HG03066 (cell line): ENCODE data around the gene PLEKHJ1.

Experiments used
- ATAC-seq: cut with Tn5 transposase; IDR thresholded peaks from one replicate; pipeline ENCODE4 v1.9.1; 2021; ENCODE audit warnings: low read depth; ENCODE audit not compliant: unreplicated experiment

The PLEKHJ1 gene

DNA sequence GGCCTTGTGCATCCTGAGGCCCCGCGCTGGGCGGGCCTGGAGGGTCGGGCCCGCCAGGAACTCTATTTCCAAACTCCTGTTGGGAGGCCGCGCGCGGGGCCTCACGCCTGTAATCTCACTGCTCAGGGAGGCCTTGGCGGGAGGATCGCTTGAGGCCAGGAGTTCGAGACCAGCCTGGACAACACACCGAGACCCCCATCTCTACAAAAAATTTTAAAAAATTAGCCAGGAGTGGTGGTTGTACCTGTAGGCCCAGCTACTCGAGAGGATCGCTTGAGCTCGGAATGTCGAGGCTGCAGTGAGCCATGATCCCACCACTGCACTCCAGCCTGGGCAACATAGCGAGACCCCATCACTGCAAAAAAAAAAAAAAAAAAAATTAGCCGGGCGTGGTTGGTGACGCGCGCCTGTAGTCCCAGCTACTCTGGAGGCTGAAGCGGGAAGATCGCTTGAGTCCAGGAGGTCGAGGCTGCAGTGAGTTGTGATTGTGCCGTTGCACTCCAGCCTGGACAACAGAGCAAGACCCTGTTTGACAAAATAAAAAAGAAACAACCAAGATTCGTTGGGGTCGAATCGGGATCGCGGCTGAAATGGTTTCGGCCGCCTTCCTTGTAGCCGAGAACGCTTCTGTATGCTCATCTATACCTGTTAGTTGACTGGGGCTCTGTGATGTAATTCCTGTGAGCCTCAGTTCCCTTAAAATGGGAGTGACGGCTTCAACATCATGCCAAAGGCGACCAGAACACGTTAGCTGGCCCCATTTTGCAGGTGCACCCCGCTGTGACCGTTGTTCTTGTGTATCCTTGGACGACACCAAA is 1.1 kb upstream of the PLEKHJ1 start:
- no peak for ATAC-seq

DNA sequence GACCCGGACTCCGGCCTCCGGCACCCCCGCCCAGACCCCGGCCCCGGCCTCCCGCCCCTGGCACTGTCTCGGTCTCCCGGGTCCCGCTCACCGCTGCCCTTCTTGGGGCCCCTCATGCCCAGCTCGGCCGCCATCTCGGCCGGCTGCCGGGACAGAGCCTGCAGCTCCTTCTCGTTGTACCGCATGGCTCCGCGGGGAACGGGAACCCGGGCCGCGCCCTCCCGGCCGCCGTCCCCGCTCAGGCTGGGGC is 140 bp downstream of the PLEKHJ1 start:
- ATAC-seq: no peak

DNA sequence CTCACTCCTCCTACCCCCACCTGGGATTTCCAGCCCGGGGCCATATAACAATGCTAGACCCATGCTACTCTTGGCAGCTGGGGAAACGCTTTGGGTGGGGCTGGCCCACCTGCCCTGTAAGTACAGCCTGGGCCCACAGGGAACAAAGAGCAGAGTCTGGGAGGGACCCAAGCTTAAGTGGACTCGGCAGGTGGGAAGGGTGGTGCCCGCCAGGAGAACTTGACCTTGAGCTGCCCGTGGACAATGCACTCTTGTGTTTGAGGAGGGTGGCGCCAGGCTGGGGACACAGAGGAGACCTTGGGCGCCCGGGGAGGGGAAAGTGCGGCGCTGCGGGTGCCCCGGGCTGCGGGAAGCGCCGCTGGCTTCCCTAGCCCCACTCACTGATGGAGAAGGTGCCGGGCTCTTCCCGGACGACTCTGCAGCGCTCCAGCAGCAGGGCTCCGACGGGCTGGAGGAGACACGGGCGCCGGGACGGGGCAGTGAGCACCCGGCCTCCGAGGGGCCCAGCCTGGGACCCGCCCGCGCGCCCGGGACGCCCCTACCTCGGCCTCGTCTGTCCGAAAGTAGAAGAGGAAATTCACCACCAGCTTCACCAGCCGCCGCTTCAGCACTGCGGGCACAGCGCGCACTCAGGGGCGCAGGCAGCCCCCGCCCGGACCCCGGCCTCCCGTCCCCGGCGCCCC is 607 bp downstream of the PLEKHJ1 start:
- ATAC-seq: no peak

DNA sequence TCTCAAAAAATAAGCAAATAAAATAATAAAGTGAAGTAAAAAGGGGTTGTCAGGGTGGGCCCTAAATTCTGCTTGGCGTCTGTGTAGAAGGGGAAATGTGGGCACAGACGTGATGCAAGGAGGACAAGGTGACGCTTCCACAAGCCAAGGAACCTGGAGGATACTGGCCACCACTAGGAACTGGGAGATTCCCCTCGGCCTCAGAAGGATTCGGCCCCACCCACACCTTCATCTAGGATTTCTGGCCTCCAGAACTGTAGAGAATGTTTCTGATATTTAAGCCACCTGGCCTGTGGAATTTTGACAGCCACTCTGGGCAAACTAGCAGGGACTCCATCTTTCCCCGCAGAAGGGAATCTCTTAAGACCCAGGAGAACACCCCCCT is 1.1 kb downstream of the PLEKHJ1 start:
- no peak for ATAC-seq

DNA sequence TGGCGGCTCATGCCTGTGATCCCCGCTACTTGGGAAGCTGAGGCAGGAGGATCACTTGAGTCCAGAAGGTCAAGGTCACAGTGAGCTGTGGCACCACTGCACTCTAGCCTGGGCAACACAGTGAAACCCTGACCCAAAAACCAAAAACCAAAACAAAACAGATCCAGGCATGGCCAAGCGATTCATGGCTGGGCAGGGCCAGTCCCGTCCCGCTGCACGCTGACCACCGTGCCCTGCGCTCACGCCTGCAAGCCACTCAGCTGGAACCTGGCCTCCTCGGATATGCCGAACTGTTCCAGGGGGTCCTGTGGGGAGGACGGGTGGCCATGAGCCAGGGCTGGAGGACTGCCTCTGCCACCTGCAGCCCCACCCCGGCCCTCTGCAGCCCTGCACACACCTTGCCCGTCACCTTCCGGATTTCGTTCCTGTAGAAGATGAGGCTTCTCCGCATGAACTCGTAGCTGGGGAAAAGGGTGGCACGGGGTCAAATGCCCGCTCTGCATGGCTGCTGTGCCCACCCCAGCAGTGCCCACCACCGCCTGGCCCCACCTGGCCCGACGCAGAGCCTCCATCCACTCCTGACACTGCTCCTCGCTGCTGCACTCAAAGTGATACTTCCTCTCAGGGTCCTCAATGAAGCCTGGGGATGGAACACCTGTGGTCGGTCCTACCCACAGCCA is 2.4 kb downstream of the PLEKHJ1 start:
- ATAC-seq: no peak

DNA sequence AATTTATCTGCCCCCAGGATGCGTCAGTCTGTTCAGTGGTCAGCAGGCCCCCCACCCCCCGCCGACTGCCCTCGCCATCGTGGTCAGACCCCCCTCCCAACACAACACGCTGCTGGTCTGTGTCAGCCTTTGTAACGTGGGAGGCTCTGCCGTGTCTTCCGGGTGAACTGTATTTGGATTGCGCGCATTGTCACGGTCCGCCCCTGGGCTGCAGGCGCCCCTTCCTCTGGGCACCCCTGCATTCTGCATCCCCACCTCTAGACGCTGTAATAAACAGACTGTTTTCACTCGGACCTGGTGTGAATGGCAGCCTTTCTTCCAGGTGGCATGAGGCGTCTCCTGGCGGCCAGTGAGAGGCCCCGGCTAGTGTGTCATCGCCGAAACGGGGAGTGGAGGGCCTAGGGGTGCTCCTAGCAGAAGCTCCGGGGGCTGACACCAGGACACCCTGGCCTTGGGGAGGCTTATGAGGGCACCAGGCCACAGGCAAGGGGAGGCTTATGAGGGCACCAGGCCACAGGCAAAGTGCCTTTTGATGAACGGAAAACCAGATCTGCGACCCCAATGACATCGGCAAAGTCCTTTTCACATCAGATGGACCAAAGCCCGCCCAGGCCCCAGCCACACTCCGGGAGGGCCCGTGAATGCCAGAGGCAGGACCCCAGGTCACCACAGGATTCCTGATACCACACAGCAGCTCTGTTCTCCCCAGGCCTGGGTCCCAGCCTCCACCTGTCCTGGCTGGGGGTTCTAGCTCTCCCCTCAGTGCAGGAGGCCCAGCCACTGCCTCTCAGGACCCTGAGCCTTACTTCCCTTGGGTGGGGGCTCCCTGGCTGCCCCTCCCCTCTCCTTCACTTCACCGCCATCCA is 3.6 kb downstream of the PLEKHJ1 start:
- no peak for ATAC-seq

- no peak for ATAC-seq
Observed at GRCh38 chr19:2231621-2232221, 4.4 kb downstream of the PLEKHJ1 start.

GRCh38 chr19:2230807-2231533 is 5.2 kb downstream of the PLEKHJ1 start:
- no peak for ATAC-seq

DNA sequence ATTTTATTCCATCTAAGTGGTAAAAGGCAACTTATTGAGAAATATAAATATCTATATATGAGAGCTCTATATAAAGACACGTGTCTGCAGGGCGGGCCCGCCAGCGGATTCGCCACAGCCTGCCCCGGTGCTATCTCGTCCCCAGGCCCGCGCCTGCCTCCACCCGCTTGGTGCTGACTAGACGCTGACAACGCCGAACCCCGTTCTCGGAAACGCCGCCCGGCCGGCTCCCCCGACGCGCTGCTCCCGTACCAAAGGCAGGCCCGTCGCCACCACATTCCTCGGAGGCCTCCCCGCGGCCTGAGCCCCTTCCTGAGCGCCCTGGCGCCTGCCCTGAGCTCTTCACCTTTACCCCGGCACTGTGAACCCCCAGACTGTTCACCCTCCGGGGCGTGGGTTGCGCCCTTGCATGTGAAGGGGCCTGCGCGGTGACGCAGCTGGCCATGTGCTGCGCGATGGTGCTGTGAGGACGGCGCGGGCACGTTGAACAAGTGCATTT is 6.0 kb downstream of the PLEKHJ1 start:
- ATAC-seq: no peak

GRCh38 chr19:2229103-2230032 is 6.8 kb downstream of the PLEKHJ1 start:
- ATAC-seq: no peak

DNA sequence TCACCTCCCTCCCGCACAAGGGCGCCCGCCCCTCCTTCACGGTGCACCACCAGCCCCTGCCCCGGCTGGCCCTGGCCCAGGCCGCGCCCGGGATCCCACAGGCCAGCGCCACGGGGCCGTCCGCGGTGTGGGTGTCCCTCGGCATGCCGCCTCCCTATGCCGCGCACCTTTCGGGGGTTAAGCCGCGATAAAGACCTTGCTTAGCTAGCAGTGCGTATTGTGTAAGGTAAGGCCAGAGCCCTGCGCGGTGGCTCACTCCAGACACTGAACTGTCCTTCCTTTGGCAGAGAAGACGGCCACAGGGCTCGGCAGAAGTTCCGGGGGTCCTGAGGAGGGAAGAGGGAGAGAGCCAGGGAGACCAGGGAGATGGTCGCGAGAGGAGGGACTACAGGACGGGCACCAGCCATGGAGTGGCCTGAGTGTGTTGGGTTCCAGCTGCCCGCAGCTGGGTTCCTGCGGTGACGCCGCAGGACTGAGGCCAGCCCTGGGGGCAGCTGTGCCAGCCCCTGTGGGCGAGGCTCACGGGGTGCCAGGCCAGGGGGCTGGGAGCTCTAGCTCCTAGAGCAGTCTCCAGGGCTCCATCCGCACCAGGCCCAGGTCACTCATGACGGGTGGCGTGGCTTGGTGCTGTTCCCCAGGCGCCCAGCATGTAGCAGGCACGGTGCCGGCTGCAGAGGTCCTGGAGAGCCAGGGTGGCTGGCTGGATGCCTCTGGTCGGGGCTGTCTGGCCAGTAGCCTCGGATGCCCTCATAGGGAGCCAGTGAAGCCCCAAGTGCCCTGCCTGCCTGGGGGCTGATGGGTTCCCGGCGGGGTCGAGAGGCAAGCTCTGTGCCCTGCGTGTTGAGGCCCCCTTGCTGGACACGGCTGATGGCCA is 7.7 kb downstream of the PLEKHJ1 start:
- ATAC-seq: no peak

- ATAC-seq: no peak
Observed at GRCh38 chr19:2227415-2228156, 8.5 kb downstream of the PLEKHJ1 start.

DNA sequence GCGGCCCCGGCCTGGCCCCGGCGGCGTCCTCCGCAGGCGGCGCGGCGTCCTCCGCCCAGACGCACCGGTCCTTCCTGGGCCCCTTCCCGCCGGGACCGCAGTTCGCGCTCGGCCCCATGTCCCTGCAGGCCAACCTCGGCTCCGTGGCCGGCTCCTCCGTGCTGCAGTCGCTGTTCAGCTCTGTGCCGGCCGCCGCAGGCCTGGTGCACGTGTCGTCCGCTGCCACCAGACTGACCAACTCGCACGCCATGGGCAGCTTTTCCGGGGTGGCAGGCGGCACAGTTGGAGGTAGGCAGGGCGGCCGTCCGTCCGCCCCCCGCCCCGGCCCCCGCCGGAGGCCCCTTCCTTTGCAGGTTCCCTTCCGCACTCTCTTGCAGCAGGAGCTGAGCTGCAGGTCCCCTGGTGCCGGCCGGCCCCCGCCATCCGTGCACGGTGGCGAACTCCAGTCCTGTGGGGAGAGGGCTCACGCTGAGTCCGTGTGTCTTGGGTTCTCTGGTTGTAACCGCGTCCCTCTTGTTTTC is 9.2 kb downstream of the PLEKHJ1 start:
- no peak for ATAC-seq

GRCh38 chr19:2226051-2226839 is 9.9 kb downstream of the PLEKHJ1 start:
- no peak for ATAC-seq

DNA sequence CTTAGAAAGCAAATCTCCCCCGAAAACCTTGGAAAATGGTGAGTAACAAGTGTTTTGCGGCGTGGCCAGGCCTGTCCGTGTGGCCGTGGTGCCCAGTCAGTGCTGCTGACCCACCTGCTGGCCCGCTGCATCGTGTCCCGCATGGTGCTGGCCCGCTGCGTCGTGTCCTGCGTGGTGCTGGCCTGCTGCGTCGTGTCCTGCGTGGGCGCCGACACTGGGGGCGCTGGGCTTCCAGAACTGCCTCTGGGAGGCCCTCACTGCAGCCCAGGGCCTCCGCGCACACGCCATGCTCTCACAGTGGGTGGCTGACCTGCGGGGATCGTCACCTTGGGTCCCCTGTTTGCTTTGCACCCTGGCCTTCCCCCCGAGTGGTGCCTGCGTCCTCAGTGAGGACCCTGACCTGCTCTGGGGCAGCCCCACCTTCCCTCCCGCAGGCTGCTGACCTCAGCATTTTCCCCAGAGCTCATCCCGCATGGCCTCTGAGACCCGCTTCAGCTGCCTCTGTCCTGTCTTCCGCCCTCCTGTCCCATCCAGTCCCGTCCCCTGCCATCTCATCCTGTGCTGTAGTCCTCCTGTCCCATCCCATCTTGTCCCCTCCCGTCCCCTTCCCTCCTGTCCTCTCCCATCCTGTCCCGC is 10.6 kb downstream of the PLEKHJ1 start:
- ATAC-seq: no peak
